HL-60/S4 (cell line): Measurements from ENCODE around the gene P2RY11.

ENCODE experiments used
- in situ Hi-C: fragments of 300-500 bp; cut with MboI; formaldehyde crosslinking; loops from 2 replicates; pipeline ENCODE4 v1.14.3; 2022; ENCODE audit warnings: low sequenced_read_pairs

P2RY11 gene, protein sequence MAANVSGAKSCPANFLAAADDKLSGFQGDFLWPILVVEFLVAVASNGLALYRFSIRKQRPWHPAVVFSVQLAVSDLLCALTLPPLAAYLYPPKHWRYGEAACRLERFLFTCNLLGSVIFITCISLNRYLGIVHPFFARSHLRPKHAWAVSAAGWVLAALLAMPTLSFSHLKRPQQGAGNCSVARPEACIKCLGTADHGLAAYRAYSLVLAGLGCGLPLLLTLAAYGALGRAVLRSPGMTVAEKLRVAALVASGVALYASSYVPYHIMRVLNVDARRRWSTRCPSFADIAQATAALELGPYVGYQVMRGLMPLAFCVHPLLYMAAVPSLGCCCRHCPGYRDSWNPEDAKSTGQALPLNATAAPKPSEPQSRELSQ

DNA sequence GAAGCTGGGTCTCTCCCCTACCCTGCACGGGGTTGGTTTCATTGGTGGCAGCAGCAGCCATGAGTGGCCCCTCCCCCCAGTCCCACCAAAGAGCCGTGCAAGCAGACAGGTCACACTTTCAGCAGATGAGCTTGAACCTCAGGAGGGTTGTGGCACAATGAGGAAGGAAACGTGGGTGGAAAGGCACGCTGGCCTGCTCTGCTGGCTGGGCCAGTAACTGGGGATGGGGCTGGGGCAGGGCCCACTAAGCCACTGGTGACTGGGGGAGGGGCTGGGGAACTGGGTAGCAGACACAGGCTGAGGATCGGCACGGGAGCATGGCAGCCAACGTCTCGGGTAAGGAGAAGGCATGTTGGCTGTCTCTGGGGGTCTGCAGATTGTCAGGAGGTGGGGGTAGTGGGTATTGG lies at the start of gene P2RY11:
P2RY11 (plus strand) TSS at position 289 of the 407 bp plus-strand sequence; CDS start at position 318, 29 bp downstream.
- in situ Hi-C loops = no loop called here

GRCh38 chr19:10061717-10062310 lies 49.7 kb upstream of the P2RY11 start:
- in situ Hi-C loops = no loop called here

GRCh38 chr19:10068205-10068604 lies 43.3 kb upstream of the P2RY11 start:
- in situ Hi-C loops = no loop called here

- in situ Hi-C loops = no loop called here
These were observed 42.4 kb upstream of the P2RY11 start for GRCh38 chr19:10069046-10069445.

GRCh38 chr19:10070730-10071446 lies 40.6 kb upstream of the P2RY11 start:
- in situ Hi-C loops = no loop called here

- in situ Hi-C loops = no loop called here
These were observed 37.3 kb upstream of the P2RY11 start for GRCh38 chr19:10074153-10074552.

GRCh38 chr19:10076535-10076934 lies 35.0 kb upstream of the P2RY11 start:
- in situ Hi-C loops = no loop called here

DNA sequence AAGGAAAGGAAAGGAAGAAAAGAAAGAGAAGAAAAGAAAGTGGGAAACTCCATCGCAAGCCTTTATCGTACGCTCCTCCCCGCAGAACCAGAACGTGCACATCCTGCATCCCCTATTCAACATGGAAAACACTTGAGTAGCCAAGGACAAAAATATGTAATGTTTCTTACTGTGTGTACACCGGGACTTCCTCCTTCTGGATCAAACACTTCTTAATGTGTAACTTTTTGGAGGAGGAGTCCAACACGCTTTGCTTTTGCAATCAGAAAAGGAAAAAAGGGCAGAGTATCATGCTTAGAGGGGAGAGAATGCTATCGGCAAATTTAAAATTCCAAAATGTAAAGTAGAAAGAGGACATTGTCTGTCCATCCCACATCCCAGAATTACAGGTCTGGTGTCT lies 33.2 kb upstream of the P2RY11 start:
- in situ Hi-C loops = no loop called here

- in situ Hi-C loops = no loop called here
These were observed 32.5 kb upstream of the P2RY11 start for GRCh38 chr19:10079031-10079453.

DNA sequence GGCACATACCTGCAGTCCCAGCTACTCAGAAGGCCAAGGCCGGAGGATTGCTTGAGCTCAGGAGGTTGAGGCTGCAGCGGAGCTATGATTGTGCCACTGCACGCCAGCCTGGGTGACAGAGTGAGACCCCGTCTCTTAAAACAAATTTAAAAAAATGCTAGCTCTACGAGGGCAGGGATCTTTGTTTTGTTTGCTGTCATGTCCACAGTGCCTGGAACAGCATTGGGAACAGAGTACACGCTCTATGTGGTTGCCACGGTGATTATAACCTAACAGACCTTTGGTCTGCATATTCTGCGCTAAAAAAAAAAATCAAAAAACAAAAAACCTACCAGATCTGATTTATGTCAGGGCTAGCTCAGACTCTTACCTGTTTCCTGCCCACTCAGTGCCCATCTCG lies 27.6 kb upstream of the P2RY11 start:
- in situ Hi-C loops = no loop called here

DNA sequence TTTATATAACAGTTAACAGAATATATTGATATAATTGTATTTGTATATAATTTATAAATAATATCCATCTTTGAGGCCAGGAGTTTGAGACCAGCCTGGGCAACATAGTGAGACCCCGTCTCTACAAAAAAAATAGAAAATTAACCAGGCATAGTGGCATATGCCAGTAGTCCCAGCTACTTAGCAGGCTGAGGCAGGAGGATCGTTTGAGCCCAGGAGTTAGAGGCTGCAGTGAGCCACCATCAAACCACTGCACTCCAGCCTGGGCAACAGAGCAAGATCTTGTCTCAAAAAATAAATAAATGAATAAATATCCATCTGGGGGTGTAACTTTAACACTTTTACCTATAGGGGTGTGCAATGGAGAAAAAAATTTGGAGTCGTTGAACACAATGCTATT lies 26.7 kb upstream of the P2RY11 start:
- in situ Hi-C loops = no loop called here

- in situ Hi-C loops = no loop called here
These were observed 25.6 kb upstream of the P2RY11 start, which contains the start of gene SHFL for GRCh38 chr19:10085641-10086590. SHFL (plus strand) TSS chr19:10086317; CDS start chr19:10086428, 111 bp downstream.

DNA sequence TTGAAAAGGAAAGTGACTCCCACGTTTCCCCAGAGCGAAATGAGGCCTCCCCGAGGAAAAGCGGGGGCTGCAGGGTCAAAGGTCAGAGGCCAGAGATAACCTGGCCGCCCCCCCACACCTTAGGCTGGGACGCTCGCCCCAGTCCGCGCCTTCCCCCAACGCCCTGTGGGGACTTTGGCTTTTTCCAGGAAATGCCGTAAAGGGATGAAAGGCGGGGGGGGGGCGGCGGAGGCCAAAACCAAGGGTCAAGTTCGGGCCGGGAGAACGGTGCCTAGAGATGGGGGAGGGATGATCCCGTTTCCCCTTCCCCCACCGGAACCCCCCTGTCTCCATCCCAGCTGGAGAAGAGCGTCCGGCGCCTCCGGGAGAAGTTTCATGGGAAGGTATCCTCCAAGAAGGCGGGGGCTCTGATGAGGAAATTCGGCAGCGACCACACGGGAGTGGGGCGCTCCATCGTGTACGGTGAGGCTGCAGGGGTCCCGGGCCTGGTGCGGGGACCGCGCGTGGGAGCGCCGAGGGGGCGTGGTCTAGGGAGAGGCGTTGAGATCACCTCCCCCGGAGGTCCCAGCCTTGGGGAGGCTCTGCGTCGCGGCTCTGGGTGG lies 24.8 kb upstream of the P2RY11 start:
- in situ Hi-C loops = no loop called here

DNA sequence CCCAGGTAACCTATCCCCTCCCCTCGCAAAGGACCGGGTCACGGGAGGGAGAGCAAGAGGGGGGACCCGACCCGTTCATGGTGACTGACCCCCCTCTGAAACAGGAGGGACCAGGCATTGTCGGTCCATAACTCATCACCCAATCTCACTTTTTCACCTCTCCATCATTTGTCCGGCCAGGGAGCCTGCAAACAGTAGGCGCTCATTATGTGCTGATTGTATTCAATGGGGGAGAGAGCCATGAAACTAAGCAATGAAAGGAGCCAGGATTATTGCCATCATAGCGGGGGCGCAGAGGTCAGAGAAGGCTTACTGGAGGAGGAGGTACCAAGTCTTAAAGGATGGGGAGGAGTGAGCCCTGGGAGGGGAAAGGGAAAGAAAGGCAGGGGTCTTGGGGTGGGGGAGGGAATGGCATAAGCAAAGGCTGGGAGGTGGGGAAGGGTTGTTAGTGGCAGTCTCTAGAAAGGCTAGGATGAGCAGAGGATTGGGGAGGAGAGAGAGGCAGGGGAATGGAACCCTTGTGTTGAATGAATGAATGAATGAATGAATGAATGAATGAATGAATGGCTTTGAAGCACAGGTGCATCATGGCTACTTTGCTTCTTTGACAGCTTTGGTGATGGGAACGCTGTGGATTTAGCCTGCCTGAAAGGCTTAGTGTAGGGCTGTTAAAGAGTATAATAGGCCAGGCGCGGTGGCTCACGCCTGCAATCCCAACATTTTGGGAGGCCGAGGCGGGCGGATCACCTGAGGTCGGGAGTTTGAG lies 24.0 kb upstream of the P2RY11 start:
- in situ Hi-C loops = no loop called here

- in situ Hi-C loops = no loop called here
These were observed 22.4 kb upstream of the P2RY11 start for GRCh38 chr19:10088949-10089554.

DNA sequence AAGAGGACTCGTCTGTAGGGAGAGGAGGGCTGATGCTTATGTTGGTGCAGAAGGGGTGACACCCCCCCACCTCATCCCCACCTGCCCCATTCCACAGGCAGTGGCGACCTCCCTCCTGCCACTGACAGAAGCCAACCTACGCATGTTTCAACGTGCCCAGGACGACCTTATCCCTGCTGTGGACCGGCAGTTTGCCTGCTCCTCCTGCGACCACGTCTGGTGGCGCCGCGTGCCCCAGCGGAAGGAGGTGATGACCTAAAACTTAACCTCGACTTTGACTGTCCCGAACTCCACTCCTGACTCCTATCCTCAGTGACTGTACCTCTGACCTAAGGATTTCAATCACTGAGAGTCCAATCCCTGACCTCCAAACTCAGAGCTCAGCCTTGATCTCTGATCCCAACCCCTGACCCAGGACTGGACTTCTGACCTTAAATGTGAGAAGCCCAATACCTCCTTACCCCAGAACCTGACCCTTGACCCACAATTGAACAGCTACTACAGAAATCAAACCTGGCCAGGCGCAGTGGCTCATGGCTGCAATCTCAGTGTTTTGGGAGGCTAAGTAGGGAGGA lies 21.6 kb upstream of the P2RY11 start:
- in situ Hi-C loops = no loop called here

DNA sequence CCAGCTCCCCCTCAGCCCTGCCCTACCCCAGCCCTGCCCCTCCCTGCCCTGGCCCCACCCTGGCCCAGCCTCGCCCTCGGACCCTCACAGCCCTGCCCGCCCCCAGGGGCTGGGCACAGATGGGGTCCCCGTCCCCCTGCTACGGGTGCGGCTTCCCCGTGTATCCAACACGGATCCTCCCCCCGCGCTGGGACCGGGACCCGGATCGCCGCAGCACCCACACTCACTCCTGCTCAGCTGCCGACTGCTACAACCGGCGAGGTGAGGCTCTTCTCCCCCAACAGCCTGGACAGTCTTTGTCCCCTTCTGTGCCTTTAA lies 20.2 kb upstream of the P2RY11 start:
- in situ Hi-C loops = no loop called here

DNA sequence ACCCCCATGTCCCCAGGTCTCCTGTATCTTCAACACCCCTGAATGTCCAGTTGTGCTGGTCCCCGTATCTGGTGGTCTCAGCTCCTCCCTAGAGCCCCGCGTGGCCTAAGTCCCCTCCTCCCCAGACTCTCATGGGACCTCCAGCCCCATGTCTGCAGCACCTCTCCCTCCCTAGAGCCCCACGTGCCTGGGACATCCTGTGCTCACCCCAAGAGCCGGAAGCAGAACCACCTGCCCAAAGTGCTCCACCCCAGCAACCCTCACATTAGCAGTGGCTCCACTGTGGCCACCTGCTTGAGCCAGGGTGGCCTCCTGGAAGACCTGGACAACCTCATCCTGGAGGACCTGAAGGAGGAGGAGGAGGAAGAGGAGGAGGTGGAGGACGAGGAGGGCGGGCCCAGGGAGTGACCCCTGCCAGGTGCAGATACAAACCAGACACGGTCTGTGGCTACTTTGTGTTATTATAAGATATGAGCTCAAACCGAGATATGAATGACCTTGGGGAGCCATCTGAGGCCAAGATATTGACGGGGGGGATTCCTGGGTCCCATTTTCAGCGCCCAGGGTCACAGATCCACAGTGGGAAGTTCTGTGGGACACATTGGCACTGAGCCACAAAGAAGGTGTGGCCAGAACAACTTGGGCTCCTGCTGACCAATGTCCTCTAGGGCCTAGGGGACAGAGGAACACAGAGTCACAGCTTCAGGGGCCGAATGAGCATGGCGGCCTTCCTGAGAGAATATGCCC lies 19.4 kb upstream of the P2RY11 start:
- in situ Hi-C loops = no loop called here
